Hepatocyte (in vitro differentiated cells): ENCODE data around the gene SMARCD3. TPM values are rescaled to one million over a fixed set of nuclear protein-coding genes. Genes with fewer than 3 reads are reported as not detected.

Experiments
- DNase-seq: peaks from one replicate; pipeline ENCODE4 v3.0.0-alpha.2; 2016; ENCODE audit warnings: low spot score
- H2AFZ ChIP-seq: fragments of 200-600 bp; sonication (generic); 2 replicates; pipeline ENCODE4 v1.6.0; 2016; ENCODE audit warnings: antibody characterized with exemption, mild to moderate bottlenecking
- H3K27ac ChIP-seq: fragments of 200-600 bp; sonication (generic); 2 replicates; pipeline ENCODE4 v1.5.1; 2016; ENCODE audit warnings: mild to moderate bottlenecking
- H3K27me3 ChIP-seq: fragments of 200-600 bp; sonication (generic); 2 replicates; pipeline ENCODE4 v1.6.1; 2016
- H3K36me3 ChIP-seq: fragments of 200-600 bp; sonication (generic); replicated peaks from 2 replicates; pipeline ENCODE4 v1.5.1; 2016; ENCODE audit warnings: low read depth; ENCODE audit not compliant: insufficient read depth
- H3K4me1 ChIP-seq: fragments of 200-600 bp; sonication (generic); 2 replicates; pipeline ENCODE4 v1.5.1; 2016; ENCODE audit warnings: mild to moderate bottlenecking, moderate library complexity; ENCODE audit not compliant: insufficient read depth
- H3K4me2 ChIP-seq: fragments of 200-600 bp; sonication (generic); 2 replicates; pipeline ENCODE4 v1.6.0; 2016
- H3K4me3 ChIP-seq: fragments of 200-600 bp; sonication (generic); 2 replicates; pipeline ENCODE4 v1.5.1; 2016; ENCODE audit warnings: mild to moderate bottlenecking
- H3K79me2 ChIP-seq: fragments of 200-600 bp; sonication (generic); 2 replicates; pipeline ENCODE4 v1.6.0; 2017; ENCODE audit warnings: mild to moderate bottlenecking
- H3K9me2 ChIP-seq: fragments of 200-600 bp; sonication (generic); replicated peaks from 2 replicates; pipeline ENCODE4 v1.6.0; 2017; ENCODE audit warnings: mild to moderate bottlenecking; ENCODE audit not compliant: insufficient read depth
- H3K9me3 ChIP-seq: fragments of 200-600 bp; sonication (generic); 2 replicates; pipeline ENCODE4 v1.5.1; 2016; ENCODE audit warnings: low read depth, mild to moderate bottlenecking
- H4K20me1 ChIP-seq: fragments of 200-600 bp; sonication (generic); 2 replicates; pipeline ENCODE4 v1.6.0; 2016; ENCODE audit warnings: mild to moderate bottlenecking; ENCODE audit not compliant: insufficient read depth, poor library complexity, severe bottlenecking
- EZH2 ChIP-seq: fragments of 200-600 bp; sonication (generic); IDR thresholded peaks from 2 replicates; pipeline ENCODE4 v1.6.1; 2016; ENCODE audit warnings: antibody characterized with exemption, mild to moderate bottlenecking, borderline replicate concordance
- EZH2phosphoT487 ChIP-seq: fragments of 200-600 bp; sonication (generic); IDR thresholded peaks from one replicate; pipeline ENCODE4 v1.6.1; 2018; ENCODE audit warnings: antibody characterized with exemption, mild to moderate bottlenecking, low read depth, moderate library complexity; ENCODE audit not compliant: unreplicated experiment, severe bottlenecking
- WGBS: methylation state at CpG from one replicate; pipeline ENCODE4 v1.1.6; 2016; ENCODE audit warnings: low lambda C conversion rate; ENCODE audit errors: missing lambda C conversion rate; 5-methylcytosine and 5-hydroxymethylcytosine counted together
- polyA plus RNA-seq: library from polyadenylated mRNA; unstranded; fragments of >200 nt; fragmentation: Nextera tagmentation; extraction: Ambion mirVana; gene quantifications from 2 replicates; pipeline ENCODE4 v1.2.1, GENCODE V29; 2016
- total RNA-seq: library from RNA; depleted of rRNA; stranded (reverse); fragments of >200 nt; gene quantifications from 2 replicates; pipeline ENCODE4 v1.2.3, GENCODE V29; 2014
- TF ChIP-seq, protein P1 (sequence below): fragments of 200-600 bp; sonication (generic); IDR thresholded peaks from 2 replicates; pipeline ENCODE4 v1.5.1; 2016; ENCODE audit warnings: antibody characterized with exemption, mild to moderate bottlenecking; ENCODE audit not compliant: poor library complexity

SMARCD3 gene
- total and polyA plus RNA-seq, 2 experiments from 2014 or later: 42.4 to 73.1 TPM

DNA sequence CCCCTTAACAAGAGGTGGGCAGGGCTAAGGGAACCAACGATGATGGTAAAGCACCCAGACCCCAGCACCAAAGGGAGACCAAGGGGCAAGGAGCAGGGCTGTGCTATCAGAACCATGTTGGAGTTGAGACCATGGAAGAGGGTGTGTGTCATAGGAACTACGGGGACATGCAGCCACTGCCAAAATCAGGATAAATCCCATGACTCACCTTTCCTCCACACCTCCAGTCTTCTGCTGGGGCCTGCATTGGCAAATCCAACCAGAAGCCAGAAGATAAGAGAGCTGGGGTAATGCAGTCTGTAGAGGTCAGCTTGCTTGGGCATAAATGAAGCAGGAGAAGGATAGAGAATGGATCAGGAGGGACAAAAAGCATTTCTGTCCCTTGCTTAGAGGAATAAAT, 42.7 kb upstream of the SMARCD3 start:
- no peak for DNase-seq
- Histone ChIP-seq H3K27ac (no peak overlapping the region), H3K4me3 (no peak overlapping the region), H3K36me3 (no peaks in the 10 kb centered on the region), H2AFZ (no peak overlapping the region), H3K4me2 (no peak overlapping the region), H3K27me3 (peaks cover 14% of the 10 kb centered on the region), H3K79me2 (no peaks in the 10 kb centered on the region), H3K9me2 (no peaks in the 10 kb centered on the region), H3K4me1 (no peaks in the 10 kb centered on the region), H4K20me1 (no peaks in the 10 kb centered on the region), H3K9me3 (no peaks in the 10 kb centered on the region)
- WGBS: 83% methylated on average over 2 of the region's 2 CpGs
- no peak for TF ChIP-seq EZH2
- no peak for TF ChIP-seq EZH2phosphoT487
- TF ChIP-seq, protein P1, sequence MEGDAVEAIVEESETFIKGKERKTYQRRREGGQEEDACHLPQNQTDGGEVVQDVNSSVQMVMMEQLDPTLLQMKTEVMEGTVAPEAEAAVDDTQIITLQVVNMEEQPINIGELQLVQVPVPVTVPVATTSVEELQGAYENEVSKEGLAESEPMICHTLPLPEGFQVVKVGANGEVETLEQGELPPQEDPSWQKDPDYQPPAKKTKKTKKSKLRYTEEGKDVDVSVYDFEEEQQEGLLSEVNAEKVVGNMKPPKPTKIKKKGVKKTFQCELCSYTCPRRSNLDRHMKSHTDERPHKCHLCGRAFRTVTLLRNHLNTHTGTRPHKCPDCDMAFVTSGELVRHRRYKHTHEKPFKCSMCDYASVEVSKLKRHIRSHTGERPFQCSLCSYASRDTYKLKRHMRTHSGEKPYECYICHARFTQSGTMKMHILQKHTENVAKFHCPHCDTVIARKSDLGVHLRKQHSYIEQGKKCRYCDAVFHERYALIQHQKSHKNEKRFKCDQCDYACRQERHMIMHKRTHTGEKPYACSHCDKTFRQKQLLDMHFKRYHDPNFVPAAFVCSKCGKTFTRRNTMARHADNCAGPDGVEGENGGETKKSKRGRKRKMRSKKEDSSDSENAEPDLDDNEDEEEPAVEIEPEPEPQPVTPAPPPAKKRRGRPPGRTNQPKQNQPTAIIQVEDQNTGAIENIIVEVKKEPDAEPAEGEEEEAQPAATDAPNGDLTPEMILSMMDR: no peak

DNA sequence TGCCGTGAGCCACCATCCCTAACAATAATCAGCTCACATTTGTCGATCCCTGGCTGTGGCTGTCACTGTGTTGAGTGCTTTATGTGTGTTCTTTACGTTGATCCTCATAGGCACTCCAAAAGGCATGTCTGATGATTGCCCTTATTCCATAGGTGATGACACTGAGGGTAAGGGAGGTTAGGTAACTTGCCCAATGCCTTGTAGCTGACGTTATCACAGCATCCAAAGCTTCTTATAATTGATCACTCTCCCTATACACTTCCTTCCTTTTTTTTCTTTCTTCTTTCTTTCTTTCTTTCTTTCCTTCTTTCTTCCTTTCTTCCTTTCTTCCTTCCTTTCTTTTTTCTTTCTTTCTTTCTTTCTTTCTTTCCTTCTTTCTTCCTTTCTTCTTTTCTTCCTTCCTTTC, 41.9 kb upstream of the SMARCD3 start:
- Histone ChIP-seq H2AFZ (no peak overlapping the region), H3K36me3 (no peaks in the 10 kb centered on the region), H3K9me3 (no peaks in the 10 kb centered on the region), H3K4me3 (no peak overlapping the region), H3K4me1 (no peaks in the 10 kb centered on the region), H3K4me2 (no peak overlapping the region), H3K9me2 (no peaks in the 10 kb centered on the region), H4K20me1 (no peaks in the 10 kb centered on the region), H3K27ac (no peak overlapping the region), H3K27me3 (peaks cover 14% of the 10 kb centered on the region), H3K79me2 (no peaks in the 10 kb centered on the region)
- no peak for DNase-seq
- TF ChIP-seq, protein P1: no peak
- TF ChIP-seq EZH2phosphoT487 (no peak), EZH2 (no peak)
- WGBS: 76% methylated on average over 4 of the region's 4 CpGs

DNA sequence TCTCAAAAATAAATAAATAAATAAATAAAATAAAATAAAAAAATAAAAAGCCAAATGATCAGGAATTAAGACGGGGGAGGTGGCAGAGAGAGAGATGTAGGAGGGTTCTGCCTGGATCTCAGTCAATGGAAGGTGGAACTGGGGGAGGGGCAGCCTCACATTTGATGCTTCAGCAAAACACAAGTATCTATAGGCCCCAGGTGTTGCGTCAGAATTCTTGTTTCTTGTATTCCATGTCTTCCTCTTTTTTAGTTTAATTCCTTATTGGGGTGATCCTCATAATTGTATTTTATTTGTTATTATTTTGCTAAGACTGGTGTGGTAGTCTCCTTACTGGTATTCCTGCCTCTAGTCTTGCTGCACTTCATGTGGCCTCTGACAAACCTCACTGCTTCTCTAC, 41.4 kb upstream of the SMARCD3 start:
- H2AFZ ChIP-seq: no peak overlapping the region
- 80% methylated on average over 2 of the region's 2 CpGs for WGBS
- no peak overlapping the region for H3K4me2 ChIP-seq

More for the DNA sequence above, 41.4 kb upstream of the SMARCD3 start:
- H3K9me2 ChIP-seq: no peaks in the 10 kb centered on the region
- no peaks in the 10 kb centered on the region for H4K20me1 ChIP-seq
- peaks cover 15% of the 10 kb centered on the region for H3K27me3 ChIP-seq
- no peaks in the 10 kb centered on the region for H3K4me1 ChIP-seq
- H3K27ac ChIP-seq: no peak overlapping the region
- no peaks in the 10 kb centered on the region for H3K9me3 ChIP-seq
- no peak for TF ChIP-seq EZH2
- TF ChIP-seq, protein P1: no peak
- TF ChIP-seq EZH2phosphoT487: no peak
- H3K4me3 ChIP-seq: no peak overlapping the region
- no peak for DNase-seq
- no peaks in the 10 kb centered on the region for H3K36me3 ChIP-seq
- no peaks in the 10 kb centered on the region for H3K79me2 ChIP-seq
